HG03108 (cell line): ENCODE results near the gene ZBTB21.
A peak's percentile ranks its signal among the peaks of the same experiment; 100 is the strongest.

Source experiments
- ATAC-seq: cut with Tn5 transposase; IDR thresholded peaks from one replicate; pipeline ENCODE4 v1.9.1; 2021; ENCODE audit warnings: moderate library complexity; ENCODE audit not compliant: unreplicated experiment

ZBTB21 gene

DNA sequence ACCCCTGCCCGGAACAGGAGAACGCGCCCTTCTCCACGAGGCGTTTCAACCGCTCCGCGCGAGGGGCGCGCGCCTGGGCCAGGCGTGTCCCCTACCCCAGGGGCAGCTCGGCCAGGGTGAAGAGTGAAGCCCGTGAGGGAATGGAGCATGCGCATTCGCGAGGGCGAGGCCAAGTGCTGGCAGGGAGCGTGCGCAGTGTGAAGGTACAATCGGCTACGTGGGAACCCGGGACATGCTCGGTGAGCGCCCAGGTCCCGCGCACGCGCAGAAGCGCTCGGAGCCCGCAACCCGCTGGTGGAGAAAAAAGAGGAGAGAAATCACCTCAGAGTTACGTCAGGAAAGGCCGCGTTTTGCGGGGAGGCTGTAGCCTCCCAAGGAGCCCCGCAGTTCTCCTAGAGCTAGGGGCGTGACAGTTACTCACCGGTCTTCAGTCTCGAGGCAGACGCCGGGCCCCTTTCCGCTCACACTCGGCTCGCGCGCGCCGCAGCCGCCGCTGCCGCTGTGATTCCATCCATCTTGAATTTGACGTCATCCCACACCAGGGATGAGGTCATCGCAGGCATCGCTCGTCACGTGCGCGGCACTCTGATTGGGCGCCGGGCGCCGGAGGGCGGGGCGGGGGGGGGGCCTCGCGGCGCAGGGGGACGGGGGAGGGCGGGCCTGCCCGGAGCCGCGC lies at the start of gene ZBTB21:
Gene ZBTB21 (minus strand): TSS at position 530 of the 676 bp plus-strand sequence. CDS start 16,265 bp downstream, outside the sequence.
- ATAC-seq = peak; percentile 53

GRCh38 chr21:42059721-42060120 lies 49.6 kb upstream of the ZBTB21 start:
- ATAC-seq = no peak

GRCh38 chr21:42059141-42059540 lies 49.0 kb upstream of the ZBTB21 start:
- no peak for ATAC-seq

GRCh38 chr21:42058631-42059111 lies 48.5 kb upstream of the ZBTB21 start:
- no peak for ATAC-seq

DNA sequence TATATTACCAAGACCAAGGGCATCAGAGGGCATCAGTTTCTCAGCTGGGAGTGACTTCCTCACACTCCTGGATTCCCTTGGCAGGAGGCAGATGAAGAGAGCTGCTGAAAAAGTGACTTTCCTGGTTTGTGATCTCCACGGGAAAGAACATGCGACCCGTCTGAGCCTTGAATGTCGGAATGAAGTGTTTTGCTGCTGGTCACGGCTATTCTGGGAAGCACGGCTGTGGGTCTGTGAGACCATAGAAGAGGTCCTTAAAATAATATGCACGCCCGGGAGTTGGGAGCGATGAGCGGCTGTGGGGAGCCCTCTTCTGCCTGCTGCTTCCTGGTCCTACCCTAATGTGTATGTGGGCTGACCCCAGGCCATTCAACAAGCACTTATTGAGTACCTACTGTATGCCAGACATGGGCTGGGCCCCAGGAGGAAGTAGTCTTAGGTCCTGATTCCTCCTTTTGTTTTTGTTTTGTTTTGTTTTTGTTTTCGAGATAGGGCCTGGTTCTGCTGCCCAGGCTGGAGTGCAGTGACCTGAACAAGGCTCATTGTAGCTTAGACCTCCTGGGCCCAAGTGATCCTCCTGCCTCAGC lies 47.8 kb upstream of the ZBTB21 start:
- no peak for ATAC-seq

DNA sequence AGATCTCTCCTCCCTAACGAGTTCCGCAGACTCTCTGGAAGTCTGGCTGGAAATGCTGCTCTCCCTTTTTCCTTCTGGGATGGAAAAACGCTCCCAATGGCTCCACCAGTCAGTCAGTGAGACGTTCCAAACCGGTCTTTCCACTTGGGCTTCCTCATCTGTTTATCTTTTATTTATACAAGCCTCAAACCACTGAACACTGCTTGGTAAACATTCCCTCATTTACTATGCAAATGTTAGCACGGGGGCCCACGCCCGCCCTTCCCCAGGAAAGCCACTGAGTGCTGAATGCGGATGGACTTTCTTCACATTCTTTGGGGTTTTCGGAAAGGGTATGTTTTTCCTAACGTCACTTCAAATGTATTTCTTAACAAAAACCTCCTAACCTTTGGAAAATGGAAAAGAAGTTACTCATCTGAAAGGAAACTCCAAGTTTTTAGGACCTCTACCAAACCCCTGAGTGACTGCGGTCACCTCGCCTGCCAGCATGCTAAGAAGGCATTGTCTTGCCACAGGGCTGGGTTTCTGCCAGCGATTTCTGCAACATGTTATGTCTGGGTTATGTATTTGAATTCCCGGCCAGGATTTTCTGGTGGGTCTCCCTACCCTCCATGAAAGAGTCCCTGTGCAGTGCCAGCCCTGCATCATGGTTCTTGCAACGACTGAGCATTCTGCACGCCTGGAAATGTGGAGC lies 47.0 kb upstream of the ZBTB21 start:
- no peak for ATAC-seq

DNA sequence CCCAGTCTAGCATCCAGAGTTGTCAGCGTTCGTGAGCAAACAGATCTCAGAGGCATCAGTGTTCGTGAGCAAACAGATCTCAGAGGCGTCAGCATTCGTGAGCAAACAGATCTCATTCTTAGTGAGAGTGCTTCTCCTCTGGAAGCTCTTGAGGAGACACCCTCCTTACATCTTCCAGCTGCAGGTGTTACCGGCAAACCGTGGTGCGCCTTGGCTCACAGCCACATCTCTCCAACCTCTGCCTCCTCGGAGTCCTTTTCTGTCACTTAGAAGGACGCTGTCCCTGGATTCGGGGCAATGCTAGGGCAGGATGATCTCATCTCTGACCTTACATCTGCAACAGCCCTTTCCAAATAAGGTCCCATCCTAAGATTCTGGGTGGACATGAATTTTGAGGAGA lies 46.3 kb upstream of the ZBTB21 start:
- ATAC-seq = no peak

- ATAC-seq = no peak
Measured at GRCh38 chr21:42055425-42055824, 45.3 kb upstream of the ZBTB21 start.

- no peak for ATAC-seq
Measured at GRCh38 chr21:42051788-42052187, 41.6 kb upstream of the ZBTB21 start.

- no peak for ATAC-seq
Measured at GRCh38 chr21:42049578-42050430, 39.6 kb upstream of the ZBTB21 start.

GRCh38 chr21:42048870-42049577 lies 38.9 kb upstream of the ZBTB21 start:
- ATAC-seq = no peak

- ATAC-seq = no peak
Measured at GRCh38 chr21:42047821-42048613, 37.9 kb upstream of the ZBTB21 start.

DNA sequence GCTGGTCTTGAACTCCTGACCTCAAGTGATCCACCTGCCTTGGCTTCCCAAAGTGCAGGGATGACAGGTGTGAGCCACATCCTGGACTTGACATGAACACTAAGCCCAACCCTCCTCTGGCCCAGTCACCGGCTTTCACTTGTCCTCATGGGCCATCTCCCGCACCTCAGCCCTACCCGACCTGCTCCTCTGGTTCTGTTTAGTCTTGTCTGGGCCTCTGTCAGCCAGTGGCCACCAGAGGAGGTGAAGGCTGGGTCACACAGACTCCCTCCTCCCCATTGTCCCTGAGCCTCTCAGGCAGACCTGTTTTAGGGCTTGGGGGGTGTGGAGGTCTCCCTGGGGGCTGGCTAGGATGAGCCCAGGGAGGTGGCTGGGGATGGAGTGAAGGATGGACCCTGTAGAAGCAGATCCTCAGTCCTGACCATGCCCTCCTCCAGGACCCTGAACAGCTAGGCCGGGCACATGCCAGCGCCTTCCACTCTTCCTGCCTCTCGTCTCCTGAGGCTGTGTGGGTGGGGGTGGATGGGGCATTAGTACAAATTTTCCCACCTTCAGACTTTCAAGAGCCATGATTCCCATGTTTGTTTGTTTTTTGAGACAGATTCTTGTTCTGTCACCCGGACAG lies 34.8 kb upstream of the ZBTB21 start:
- ATAC-seq = no peak

DNA sequence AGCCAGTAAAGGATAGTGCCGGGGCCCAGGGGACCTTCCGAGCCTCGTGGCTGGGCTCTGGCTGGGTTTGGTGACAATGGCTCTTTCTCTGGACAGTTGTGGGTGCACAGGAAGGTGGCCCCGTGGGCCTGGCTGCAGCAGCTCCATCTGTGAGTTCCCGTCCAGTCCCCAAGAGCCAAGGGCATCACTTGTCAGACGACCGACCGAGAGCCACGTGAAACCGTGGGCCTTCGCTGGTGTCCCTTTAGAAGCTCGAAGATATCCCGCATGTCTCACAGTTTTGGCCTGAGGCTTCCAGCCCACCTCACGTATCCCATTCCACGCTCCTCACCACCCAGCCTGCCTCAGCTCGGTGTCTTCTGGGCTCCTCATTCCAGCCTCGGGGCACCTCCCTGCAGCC lies 33.8 kb upstream of the ZBTB21 start:
- ATAC-seq = no peak

DNA sequence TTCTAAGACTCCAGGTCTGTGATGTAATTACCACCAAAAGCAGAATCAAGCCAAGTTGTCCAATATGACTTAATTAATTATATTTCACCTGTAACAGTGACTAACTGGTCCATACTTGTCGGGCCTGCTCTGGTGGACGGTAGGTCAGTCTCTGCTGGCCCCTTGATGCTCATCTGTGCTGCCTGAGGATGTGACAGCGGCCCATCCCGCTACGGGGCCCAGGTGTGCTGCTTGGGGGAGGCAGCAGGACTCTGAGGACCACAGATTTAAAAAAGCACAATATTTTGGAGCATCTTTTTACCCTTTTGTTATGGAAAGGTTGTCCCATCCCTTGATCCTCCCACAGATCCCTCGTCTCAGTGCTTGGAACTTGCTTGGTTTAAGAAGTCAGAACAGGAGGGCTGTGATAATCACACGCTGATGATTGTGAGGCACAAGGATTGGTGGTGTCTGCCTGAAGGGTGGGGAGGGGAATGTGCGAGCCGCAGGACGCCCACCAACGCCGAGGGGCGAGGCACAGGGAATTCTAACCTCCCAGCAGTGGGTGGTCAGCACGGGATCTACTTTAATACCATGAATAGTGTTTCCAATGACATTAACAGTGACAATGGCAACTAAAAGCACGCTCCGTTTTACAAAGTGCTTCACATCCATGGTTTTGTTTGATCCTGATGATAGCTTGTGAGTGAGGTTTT lies 33.2 kb upstream of the ZBTB21 start:
- no peak for ATAC-seq

GRCh38 chr21:42042651-42043050 lies 32.5 kb upstream of the ZBTB21 start:
- ATAC-seq = no peak

- no peak for ATAC-seq
Measured at GRCh38 chr21:42041711-42042110, 31.6 kb upstream of the ZBTB21 start.

GRCh38 chr21:42041246-42041645 lies 31.1 kb upstream of the ZBTB21 start:
- no peak for ATAC-seq
